ENCODE data around the gene TCF7.

The TCF7 gene

GRCh38 chr5:134113902-134114875 is at the start of gene TCF7:
TSS of gene TCF7 (plus strand) at chr5:134114681. CDS start at chr5:134114907, 226 bp downstream.
- peak; percentile 86 for DNase-seq

GRCh38 chr5:134069553-134069952 is 44.9 kb upstream of the TCF7 start:
- DNase-seq = no peak

- DNase-seq = peak; percentile 48
Measured at GRCh38 chr5:134070725-134071613, 43.5 kb upstream of the TCF7 start.

- peak; percentile 23 for DNase-seq
Measured at GRCh38 chr5:134071614-134072207, 42.8 kb upstream of the TCF7 start.

GRCh38 chr5:134072471-134073210 is 41.8 kb upstream of the TCF7 start:
- peak; percentile 18 for DNase-seq

GRCh38 chr5:134073404-134073803 is 41.1 kb upstream of the TCF7 start:
- no peak for DNase-seq

GRCh38 chr5:134075102-134075501 is 39.4 kb upstream of the TCF7 start:
- DNase-seq = no peak

GRCh38 chr5:134077926-134078580 is 36.4 kb upstream of the TCF7 start:
- DNase-seq = peak; percentile 38

GRCh38 chr5:134079748-134080581 is 34.5 kb upstream of the TCF7 start:
- peak; percentile 74 for DNase-seq

GRCh38 chr5:134082264-134082992 is 32.1 kb upstream of the TCF7 start:
- DNase-seq = no peak

GRCh38 chr5:134083517-134083916 is 31.0 kb upstream of the TCF7 start:
- peak; percentile 18 for DNase-seq

GRCh38 chr5:134084022-134084565 is 30.4 kb upstream of the TCF7 start:
- DNase-seq = peak; percentile 16

- no peak for DNase-seq
Measured at GRCh38 chr5:134084570-134084969, 29.9 kb upstream of the TCF7 start.

- peak; percentile 18 for DNase-seq
Measured at GRCh38 chr5:134085411-134085810, 29.1 kb upstream of the TCF7 start.

GRCh38 chr5:134086225-134086942 is 28.1 kb upstream of the TCF7 start:
- DNase-seq = peak; percentile 23

GRCh38 chr5:134086943-134087305 is 27.6 kb upstream of the TCF7 start:
- peak; percentile 80 for DNase-seq

GRCh38 chr5:134088291-134088690 is 26.2 kb upstream of the TCF7 start:
- no peak for DNase-seq

GRCh38 chr5:134088994-134089560 is 25.4 kb upstream of the TCF7 start:
- no peak for DNase-seq

GRCh38 chr5:134090522-134090921 is 24.0 kb upstream of the TCF7 start:
- peak; percentile 69 for DNase-seq
